Hematopoietic multipotent progenitor cell (in vitro differentiated cells): Measurements from ENCODE around the gene TMED3. TPM values are rescaled to one million over a fixed set of nuclear protein-coding genes. Genes with fewer than 3 reads are reported as not detected.
"Not testable (repeated sequence)": the region's sequence is repeated elsewhere in the genome, so short reads cannot be mapped to it uniquely, and the experiment has no call there.

Experiments
- DNase-seq, 3 donors: peaks; one replicate each; pipeline ENCODE4 v3.0.0-alpha.2; 2011 to 2015; ENCODE audit warnings: low read depth in 2 of 3, low spot score in 2 of 3
- total RNA-seq: library from RNA; depleted of rRNA; stranded (reverse); fragments of >200 nt; gene quantifications from one replicate; pipeline ENCODE4 v1.2.3, GENCODE V29; 2012

Gene TMED3
- total RNA-seq, 1 donor, result 131 TPM

GRCh38 chr15:79315623-79316328 is 4.9 kb downstream of the TMED3 start:
- no peak for DNase-seq

GRCh38 chr15:79316864-79317263 is 6.0 kb downstream of the TMED3 start:
- DNase-seq, result no peak

- DNase-seq, result not testable (repeated sequence)
Measured at GRCh38 chr15:79319973-79320372, 9.1 kb downstream of the TMED3 start.

- DNase-seq, result no peak
Measured at GRCh38 chr15:79321876-79322275, 11.0 kb downstream of the TMED3 start.

GRCh38 chr15:79322306-79322705 is 11.4 kb downstream of the TMED3 start:
- no peak for DNase-seq

- peak in 2 of 3 donors; percentile 90 to 93 for DNase-seq
Measured at GRCh38 chr15:79322945-79323344, 12.0 kb downstream of the TMED3 start.

GRCh38 chr15:79329171-79329611 is 18.3 kb downstream of the TMED3 start:
- peak in 2 of 3 donors; percentile 26 to 32 for DNase-seq

- no peak for DNase-seq
Measured at GRCh38 chr15:79332824-79333510, 22.1 kb downstream of the TMED3 start.

- DNase-seq, result no peak
Measured at GRCh38 chr15:79337591-79337990, 26.7 kb downstream of the TMED3 start.

- peak in 2 of 3 donors; percentile 28 to 59 for DNase-seq
Measured at GRCh38 chr15:79339588-79340314, 28.8 kb downstream of the TMED3 start.

GRCh38 chr15:79340315-79340602 is 29.3 kb downstream of the TMED3 start:
- DNase-seq, result no peak

GRCh38 chr15:79341396-79341795 is 30.5 kb downstream of the TMED3 start:
- DNase-seq, result no peak

- DNase-seq, result no peak
Measured at GRCh38 chr15:79349525-79349924, 38.6 kb downstream of the TMED3 start.

GRCh38 chr15:79352206-79352605 is 41.3 kb downstream of the TMED3 start:
- DNase-seq, result no peak

GRCh38 chr15:79357566-79357965 is 46.7 kb downstream of the TMED3 start:
- no peak for DNase-seq

- no peak for DNase-seq
Measured at GRCh38 chr15:79358069-79358468, 47.2 kb downstream of the TMED3 start.

- DNase-seq, result no peak
Measured at GRCh38 chr15:79364571-79365240, 53.8 kb downstream of the TMED3 start.

GRCh38 chr15:79365765-79366164 is 54.9 kb downstream of the TMED3 start:
- DNase-seq, result no peak

- DNase-seq, result no peak
Measured at GRCh38 chr15:79366691-79367090, 55.8 kb downstream of the TMED3 start.

- no peak for DNase-seq
Measured at GRCh38 chr15:79370716-79371115, 59.8 kb downstream of the TMED3 start.

- no peak for DNase-seq
Measured at GRCh38 chr15:79371591-79371990, 60.7 kb downstream of the TMED3 start.
